Cardiac fibroblast (primary cell): ENCODE measurements around the gene HOXC5.

ENCODE experiments used
- DNase-seq, 2 donors: peaks; one replicate each; pipeline versions ENCODE4 v3.0.0 to v3.0.0-alpha.2; 2010; ENCODE audit warnings: low read depth in 2 of 2
- H3K4me3 ChIP-seq, 2 donors: replicated peaks in 1 of 2; 1 replicate in 1 of 2; 2 replicates in 1 of 2; pipeline ENCODE4 v1.5.1; 2011; ENCODE audit warnings: low read depth in 2 of 2, low read length in 2 of 2, mild to moderate bottlenecking in 2 of 2, moderate library complexity in 1 of 2
- TF ChIP-seq, protein P1 (sequence below): IDR thresholded peaks from one replicate; pipeline ENCODE4 v1.5.1; 2011; ENCODE audit warnings: low read depth, mild to moderate bottlenecking, low read length, inconsistent platforms

HOXC5 gene

GRCh38 chr12:54028314-54029201, 4.3 kb upstream of the HOXC5 start, which contains the start of gene HOXC6:
Gene HOXC6, plus strand, starts transcription at chr12:54028440. Its CDS starts 82 bp downstream, at chr12:54028522.
- DNase-seq = peak in 1 of 2 donors; percentile 7
- TF ChIP-seq, protein P1, sequence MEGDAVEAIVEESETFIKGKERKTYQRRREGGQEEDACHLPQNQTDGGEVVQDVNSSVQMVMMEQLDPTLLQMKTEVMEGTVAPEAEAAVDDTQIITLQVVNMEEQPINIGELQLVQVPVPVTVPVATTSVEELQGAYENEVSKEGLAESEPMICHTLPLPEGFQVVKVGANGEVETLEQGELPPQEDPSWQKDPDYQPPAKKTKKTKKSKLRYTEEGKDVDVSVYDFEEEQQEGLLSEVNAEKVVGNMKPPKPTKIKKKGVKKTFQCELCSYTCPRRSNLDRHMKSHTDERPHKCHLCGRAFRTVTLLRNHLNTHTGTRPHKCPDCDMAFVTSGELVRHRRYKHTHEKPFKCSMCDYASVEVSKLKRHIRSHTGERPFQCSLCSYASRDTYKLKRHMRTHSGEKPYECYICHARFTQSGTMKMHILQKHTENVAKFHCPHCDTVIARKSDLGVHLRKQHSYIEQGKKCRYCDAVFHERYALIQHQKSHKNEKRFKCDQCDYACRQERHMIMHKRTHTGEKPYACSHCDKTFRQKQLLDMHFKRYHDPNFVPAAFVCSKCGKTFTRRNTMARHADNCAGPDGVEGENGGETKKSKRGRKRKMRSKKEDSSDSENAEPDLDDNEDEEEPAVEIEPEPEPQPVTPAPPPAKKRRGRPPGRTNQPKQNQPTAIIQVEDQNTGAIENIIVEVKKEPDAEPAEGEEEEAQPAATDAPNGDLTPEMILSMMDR = no peak
- no peak within 1 kb of the TSS for H3K4me3 ChIP-seq

- H3K4me3 ChIP-seq = no peak overlapping the region
- DNase-seq = no peak
- TF ChIP-seq, protein P1 = no peak
Measured at GRCh38 chr12:54029529-54030441, 3.1 kb upstream of the HOXC5 start.

DNA sequence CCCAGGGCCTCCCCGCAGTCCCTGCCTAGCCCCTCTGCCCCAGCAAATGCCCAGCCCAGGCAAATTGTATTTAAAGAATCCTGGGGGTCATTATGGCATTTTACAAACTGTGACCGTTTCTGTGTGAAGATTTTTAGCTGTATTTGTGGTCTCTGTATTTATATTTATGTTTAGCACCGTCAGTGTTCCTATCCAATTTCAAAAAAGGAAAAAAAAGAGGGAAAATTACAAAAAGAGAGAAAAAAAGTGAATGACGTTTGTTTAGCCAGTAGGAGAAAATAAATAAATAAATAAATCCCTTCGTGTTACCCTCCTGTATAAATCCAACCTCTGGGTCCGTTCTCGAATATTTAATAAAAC, 2.4 kb upstream of the HOXC5 start:
- DNase-seq = no peak
- H3K4me3 ChIP-seq = no peak overlapping the region
- TF ChIP-seq, protein P1 = no peak

- no peak overlapping the region for H3K4me3 ChIP-seq
- TF ChIP-seq, protein P1 = no peak
- peak; percentile 17 to 32 for DNase-seq
Measured at GRCh38 chr12:54030889-54031471, 1.9 kb upstream of the HOXC5 start.

- TF ChIP-seq, protein P1 = no peak
- H3K4me3 ChIP-seq = no peak overlapping the region
- DNase-seq = no peak
Measured at GRCh38 chr12:54031480-54031879, 1.4 kb upstream of the HOXC5 start.

DNA sequence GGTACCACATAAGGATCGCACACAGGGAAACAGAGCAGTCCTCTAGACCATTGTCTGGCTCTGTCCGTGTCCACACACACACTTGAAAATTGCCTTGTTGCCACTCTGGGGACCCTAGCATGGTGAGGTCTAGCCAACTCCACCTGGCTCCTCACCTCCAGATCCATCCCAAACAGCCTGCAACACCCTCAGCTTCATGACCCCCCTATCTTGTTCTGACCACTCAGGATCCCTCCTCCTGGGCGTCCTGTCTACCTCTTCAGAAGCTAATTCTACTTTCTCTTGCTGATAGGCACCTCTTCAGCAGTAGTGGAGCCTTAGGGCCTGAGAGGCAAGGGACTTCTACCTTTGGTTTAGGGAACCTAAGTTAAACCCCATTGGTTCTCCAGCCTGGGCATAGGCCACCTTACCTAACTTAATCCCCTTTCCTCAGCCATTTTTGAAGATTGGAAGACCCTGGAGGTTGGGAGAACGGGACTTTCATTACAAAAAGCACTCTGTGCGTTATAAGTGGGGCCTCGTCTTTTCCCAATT, 697 bp upstream of the HOXC5 start:
- no peak for DNase-seq
- no peak overlapping the region for H3K4me3 ChIP-seq
- TF ChIP-seq, protein P1 = no peak
